SK-N-SH treated with all-trans-retinoic acid at 6 μM for 48 hours (cell line): ENCODE measurements around the gene MIB2.

Experiments
- ZNF565 ChIP-seq: fragments of 450-650 bp; formaldehyde crosslinking; conservative IDR thresholded peaks from 2 replicates; pipeline ENCODE4 v1.5.0; 2020; ENCODE audit warnings: low read depth, mild to moderate bottlenecking, moderate library complexity
- ZNF8 ChIP-seq: fragments of 450-650 bp; formaldehyde crosslinking; IDR thresholded peaks from 2 replicates; pipeline ENCODE4 v1.5.0; 2020; ENCODE audit warnings: mild to moderate bottlenecking, moderate library complexity
- TF ChIP-seq, protein P1 (sequence below): fragments of 250-450 bp; sonication (Bioruptor Pico); IDR thresholded peaks from 2 replicates; pipeline ENCODE4 v1.8.0; 2020; ENCODE audit warnings: mild to moderate bottlenecking, moderate library complexity, borderline replicate concordance

DNA sequence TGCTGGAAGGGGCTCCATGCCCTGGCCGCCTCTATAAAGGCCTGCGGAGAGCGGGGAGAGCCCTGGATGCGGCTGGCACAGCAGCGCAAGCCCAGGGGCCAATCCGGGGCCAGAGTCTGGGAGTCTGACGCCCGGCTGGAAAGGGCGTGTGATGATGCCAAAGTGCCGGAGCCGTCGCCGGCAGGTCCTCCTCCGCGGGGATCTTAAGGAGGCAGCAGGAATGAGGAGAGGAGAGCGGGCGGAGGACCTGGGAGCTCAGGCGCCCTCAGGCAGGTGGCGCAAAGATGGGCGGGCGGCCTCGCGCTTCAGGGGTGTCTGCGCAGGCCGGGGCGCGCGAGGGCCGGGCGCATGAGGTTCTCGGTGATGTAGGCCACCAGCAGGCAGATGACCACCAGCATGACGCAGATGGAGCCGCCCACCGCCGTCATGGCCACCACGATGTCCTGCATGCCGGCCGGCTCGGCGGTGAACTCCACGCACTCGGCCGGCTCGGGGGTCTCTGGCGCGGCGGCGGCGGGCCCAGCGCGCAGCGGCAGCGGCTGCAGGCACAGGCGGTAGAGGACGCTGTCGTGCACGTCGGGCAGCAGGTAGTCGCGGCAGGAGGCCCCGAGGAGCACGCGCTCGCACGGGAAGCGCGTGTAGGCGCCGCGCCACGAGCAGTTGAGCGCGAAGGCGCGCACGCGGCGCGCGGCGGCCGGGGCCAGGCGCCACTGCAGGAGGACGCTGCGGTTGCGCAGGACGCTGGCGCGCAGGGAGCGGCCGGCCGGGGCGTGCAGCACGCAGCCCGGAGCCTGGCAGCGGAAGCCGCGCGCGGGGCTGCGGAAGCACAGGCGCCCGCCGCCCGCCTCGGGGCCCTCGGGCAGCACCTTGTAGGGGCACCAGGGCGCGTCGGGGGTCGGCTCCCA is 16.0 kb upstream of the MIB2 start:
- TF ChIP-seq, protein P1, sequence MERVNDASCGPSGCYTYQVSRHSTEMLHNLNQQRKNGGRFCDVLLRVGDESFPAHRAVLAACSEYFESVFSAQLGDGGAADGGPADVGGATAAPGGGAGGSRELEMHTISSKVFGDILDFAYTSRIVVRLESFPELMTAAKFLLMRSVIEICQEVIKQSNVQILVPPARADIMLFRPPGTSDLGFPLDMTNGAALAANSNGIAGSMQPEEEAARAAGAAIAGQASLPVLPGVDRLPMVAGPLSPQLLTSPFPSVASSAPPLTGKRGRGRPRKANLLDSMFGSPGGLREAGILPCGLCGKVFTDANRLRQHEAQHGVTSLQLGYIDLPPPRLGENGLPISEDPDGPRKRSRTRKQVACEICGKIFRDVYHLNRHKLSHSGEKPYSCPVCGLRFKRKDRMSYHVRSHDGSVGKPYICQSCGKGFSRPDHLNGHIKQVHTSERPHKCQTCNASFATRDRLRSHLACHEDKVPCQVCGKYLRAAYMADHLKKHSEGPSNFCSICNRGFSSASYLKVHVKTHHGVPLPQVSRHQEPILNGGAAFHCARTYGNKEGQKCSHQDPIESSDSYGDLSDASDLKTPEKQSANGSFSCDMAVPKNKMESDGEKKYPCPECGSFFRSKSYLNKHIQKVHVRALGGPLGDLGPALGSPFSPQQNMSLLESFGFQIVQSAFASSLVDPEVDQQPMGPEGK (CRISPR knock-in tag): no peak
- TF ChIP-seq ZNF8 (CRISPR knock-in tag) (no peak), ZNF565 (no peak)
